Mammary epithelial cell (primary cell): Measurements from ENCODE around the gene F8A2.
"Not testable (repeated sequence)": the region's sequence is repeated elsewhere in the genome, so short reads cannot be mapped to it uniquely, and the experiment has no call there.

Experiments used
- CTCF ChIP-seq, 2 donors: IDR thresholded peaks in 1 of 2; conservative IDR thresholded peaks in 1 of 2; 2 replicates each; pipeline ENCODE4 v1.5.1; 2011 to 2012; ENCODE audit warnings: inconsistent platforms in 2 of 2, low read length in 2 of 2, mild to moderate bottlenecking in 2 of 2, control low read depth in 1 of 2, low read depth in 1 of 2; ENCODE audit not compliant: insufficient read depth in 1 of 2; ENCODE audit errors: extremely low read depth in 1 of 2
- EZH2 ChIP-seq: IDR thresholded peaks from 2 replicates; pipeline ENCODE4 v1.6.1; 2012; ENCODE audit warnings: low read length, inconsistent platforms, borderline replicate concordance

GRCh38 chrX:155373777-155374458 lies 8.0 kb upstream of the F8A2 start:
- not testable (repeated sequence) for TF ChIP-seq CTCF (conservative IDR thresholded peaks at IDR 0.05 in 1 of 2, IDR thresholded peaks at IDR 0.05 in 1 of 2; ENCODE audit: extremely low read depth in 1 of 2, insufficient read depth in 1 of 2, low read depth in 1 of 2, low read length in 2 of 2); EZH2
